Caco-2 (cell line): ENCODE measurements around the gene ATXN10. TPM values are rescaled to one million over a fixed set of nuclear protein-coding genes. Genes with fewer than 3 reads are reported as not detected.

Experiments
- BruUV-seq: library from RNA; stranded (reverse); fragments of 400-500 nt; replicated peaks from 2 replicates; lab custom pipeline; 2021; lab: Mats Ljungman, UMichigan
- CTCF ChIA-PET: fragments of 300-600 bp; sonication (Branson Sonifier 250); formaldehyde crosslinking; loops from one replicate; lab custom pipeline; 2022; ENCODE audit warnings: antibody characterized with exemption; lab: Charles Lee
- POLR2A ChIA-PET: fragments of 300-600 bp; sonication (Branson Sonifier 250); formaldehyde crosslinking; loops from one replicate; lab custom pipeline; 2022; ENCODE audit warnings: antibody characterized with exemption; lab: Charles Lee
- DNase-seq, 2 experiments: peaks; one replicate each; pipeline versions ENCODE4 v3.0.0 to v3.0.0-alpha.2; 2020 to 2022
- H3K27me3 ChIP-seq: replicated peaks from 2 replicates; pipeline ENCODE4 v1.6.0; 2011; ENCODE audit warnings: low read length; ENCODE audit not compliant: control insufficient read depth, insufficient read depth
- H3K36me3 ChIP-seq: 2 replicates; pipeline ENCODE4 v1.5.1; 2011; ENCODE audit warnings: low read length; ENCODE audit not compliant: control insufficient read depth, insufficient read depth
- H3K4me1 ChIP-seq: fragments of 250-450 bp; sonication (Bioruptor Pico); 2 replicates; pipeline ENCODE4 v1.5.1; 2020; ENCODE audit warnings: mild to moderate bottlenecking
- H3K4me3 ChIP-seq: 2 replicates; pipeline ENCODE4 v1.5.1; 2011; ENCODE audit warnings: low read depth, mild to moderate bottlenecking, control low read depth, low read length
- H3K9me3 ChIP-seq: fragments of 250-450 bp; sonication (Bioruptor Pico); 2 replicates; pipeline ENCODE4 v1.5.1; 2020; ENCODE audit warnings: mild to moderate bottlenecking, moderate library complexity
- H3K27ac Mint-ChIP-seq: one replicate; pipeline ENCODE4 v1.8.0; 2022; ENCODE audit warnings: mixed read lengths; ENCODE audit not compliant: unreplicated experiment
- H3K27me3 Mint-ChIP-seq: one replicate; pipeline ENCODE4 v1.8.0; 2022; ENCODE audit warnings: mixed read lengths; ENCODE audit not compliant: insufficient read depth, unreplicated experiment
- H3K36me3 Mint-ChIP-seq: one replicate; pipeline ENCODE4 v1.8.0; 2022; ENCODE audit warnings: mild to moderate bottlenecking, mixed read lengths; ENCODE audit not compliant: insufficient read depth, unreplicated experiment
- H3K4me1 Mint-ChIP-seq: one replicate; pipeline ENCODE4 v1.8.0; 2022; ENCODE audit warnings: low read depth, mixed read lengths; ENCODE audit not compliant: unreplicated experiment
- H3K4me3 Mint-ChIP-seq: one replicate; pipeline ENCODE4 v1.8.0; 2022; ENCODE audit warnings: mild to moderate bottlenecking, moderate library complexity, mixed read lengths; ENCODE audit not compliant: unreplicated experiment
- H3K9me3 Mint-ChIP-seq: one replicate; pipeline ENCODE4 v1.8.0; 2022; ENCODE audit warnings: mixed read lengths; ENCODE audit not compliant: unreplicated experiment
- intact Hi-C: fragments of 100-400 bp; cut with micrococcal nuclease; formaldehyde crosslinking; loops from one replicate; pipeline ENCODE4 v1.10.0; 2022; ENCODE audit not compliant: unreplicated experiment
- total RNA-seq: library from RNA; stranded (reverse); gene quantifications from 2 replicates; pipeline ENCODE4 v1.2.3, GENCODE V29; 2022
- TF ChIP-seq, protein P1 (sequence below), 2 experiments: fragments of 200-600 bp in 1 of 2; IDR thresholded peaks; 1 replicate in 1 of 2; 2 replicates in 1 of 2; pipeline versions ENCODE4 v1.5.1 to v1.8.0; 2011 to 2022; ENCODE audit warnings: antibody characterized with exemption in 1 of 2, control low read depth in 1 of 2, inconsistent platforms in 1 of 2, low read depth in 1 of 2, low read length in 1 of 2, mild to moderate bottlenecking in 1 of 2, moderate library complexity in 1 of 2; ENCODE audit not compliant: insufficient read depth in 1 of 2, severe bottlenecking in 1 of 2, unreplicated experiment in 1 of 2

The ATXN10 gene
- total RNA-seq, 1 experiment from 2014 or later, result 155 TPM

DNA sequence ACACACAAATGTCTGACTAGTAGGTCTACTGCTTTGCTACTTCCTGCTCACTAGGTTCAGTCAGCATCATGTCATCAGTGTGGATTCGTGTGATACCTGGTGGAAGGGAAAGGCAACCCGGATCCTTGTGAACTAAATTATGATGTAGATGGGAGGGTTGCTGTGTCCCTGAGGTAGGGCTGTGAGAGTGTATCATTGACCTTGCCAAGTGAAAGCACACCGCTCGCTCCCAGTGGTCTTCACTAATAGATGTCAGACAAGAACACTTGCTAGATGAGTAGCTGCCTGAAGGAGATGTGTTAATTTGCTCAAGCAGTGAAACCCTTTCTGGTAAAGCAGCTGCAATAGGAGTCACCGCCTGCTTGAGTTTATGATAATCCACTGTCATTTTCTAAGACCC, 185.9 kb downstream of the ATXN10 start:
- no peak for DNase-seq
- intact Hi-C loops, result no loop called here
- Histone ChIP-seq H3K27me3 (no peaks in the 10 kb centered on the region), H3K36me3 (no peaks in the 10 kb centered on the region), H3K4me1 (no peaks in the 10 kb centered on the region), H3K9me3 (peaks cover under 1% of the 10 kb centered on the region; the same call in 1 of the 2 replicates), H3K4me3 (no peak overlapping the region)
- ChIA-PET POLR2A (no interaction called here), CTCF (no interaction called here)
- H3K36me3 Mint-ChIP-seq, result peaks cover 13% of the 10 kb centered on the region
- no TSS peak for BruUV-seq
- TF ChIP-seq, protein P1, sequence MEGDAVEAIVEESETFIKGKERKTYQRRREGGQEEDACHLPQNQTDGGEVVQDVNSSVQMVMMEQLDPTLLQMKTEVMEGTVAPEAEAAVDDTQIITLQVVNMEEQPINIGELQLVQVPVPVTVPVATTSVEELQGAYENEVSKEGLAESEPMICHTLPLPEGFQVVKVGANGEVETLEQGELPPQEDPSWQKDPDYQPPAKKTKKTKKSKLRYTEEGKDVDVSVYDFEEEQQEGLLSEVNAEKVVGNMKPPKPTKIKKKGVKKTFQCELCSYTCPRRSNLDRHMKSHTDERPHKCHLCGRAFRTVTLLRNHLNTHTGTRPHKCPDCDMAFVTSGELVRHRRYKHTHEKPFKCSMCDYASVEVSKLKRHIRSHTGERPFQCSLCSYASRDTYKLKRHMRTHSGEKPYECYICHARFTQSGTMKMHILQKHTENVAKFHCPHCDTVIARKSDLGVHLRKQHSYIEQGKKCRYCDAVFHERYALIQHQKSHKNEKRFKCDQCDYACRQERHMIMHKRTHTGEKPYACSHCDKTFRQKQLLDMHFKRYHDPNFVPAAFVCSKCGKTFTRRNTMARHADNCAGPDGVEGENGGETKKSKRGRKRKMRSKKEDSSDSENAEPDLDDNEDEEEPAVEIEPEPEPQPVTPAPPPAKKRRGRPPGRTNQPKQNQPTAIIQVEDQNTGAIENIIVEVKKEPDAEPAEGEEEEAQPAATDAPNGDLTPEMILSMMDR (IDR thresholded peaks at IDR 0.05; ENCODE audit: insufficient read depth in 1 of 2, low read depth in 1 of 2, low read length in 1 of 2, severe bottlenecking in 1 of 2, unreplicated experiment in 1 of 2), result no peak
- no peak overlapping the region for H3K4me3 Mint-ChIP-seq
- no peak overlapping the region for H3K27ac Mint-ChIP-seq
- H3K4me1 Mint-ChIP-seq, result no peaks in the 10 kb centered on the region
- no peaks in the 10 kb centered on the region for H3K9me3 Mint-ChIP-seq
- H3K27me3 Mint-ChIP-seq, result peaks cover 3% of the 10 kb centered on the region

DNA sequence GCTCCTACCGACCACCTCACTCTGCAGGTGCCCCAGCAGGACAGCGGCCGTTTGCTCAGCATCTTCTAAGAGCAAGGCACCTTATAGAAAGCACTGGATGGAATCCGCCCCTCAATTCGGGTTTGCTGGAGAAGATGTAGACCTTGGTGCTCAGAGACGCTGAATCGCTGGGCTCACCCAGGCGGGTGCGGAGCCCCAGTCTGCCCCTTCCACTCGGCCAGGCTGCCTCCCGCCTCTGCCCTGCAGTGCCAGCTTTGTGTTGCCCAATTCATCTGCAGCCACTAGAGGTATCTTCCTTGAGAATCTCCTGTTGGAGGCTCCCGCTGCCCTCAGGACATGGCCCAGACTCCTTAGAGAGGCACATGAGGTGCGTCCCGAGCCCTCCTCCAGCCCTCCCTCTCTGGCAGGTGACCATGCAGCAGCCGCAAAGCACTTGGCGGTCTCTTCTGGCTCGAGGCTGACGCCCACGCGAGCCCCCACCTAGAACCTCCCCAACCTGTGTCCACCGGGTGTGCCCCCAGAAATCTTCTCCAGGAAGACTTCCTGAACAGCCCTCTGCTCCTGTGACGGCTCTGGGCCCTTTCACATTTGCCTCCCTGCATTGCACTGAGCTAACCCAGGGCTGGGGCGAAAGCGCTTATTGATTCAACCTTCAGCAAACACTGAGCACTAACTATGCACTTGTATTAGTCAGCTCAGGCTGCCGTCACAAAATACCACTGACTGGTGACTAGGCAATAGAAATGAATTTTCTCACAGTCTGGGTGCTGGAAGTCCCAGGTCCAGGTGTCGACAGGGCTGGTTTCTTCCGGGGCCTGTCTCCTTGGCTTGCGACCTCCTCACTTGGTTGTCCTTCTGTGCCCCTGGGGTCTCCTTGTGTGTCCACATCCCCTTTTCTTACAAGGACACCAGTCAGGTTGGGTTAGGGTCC, 187.9 kb downstream of the ATXN10 start:
- Histone ChIP-seq H3K9me3 (no peaks in the 10 kb centered on the region), H3K27me3 (no peaks in the 10 kb centered on the region), H3K4me1 (no peaks in the 10 kb centered on the region), H3K4me3 (no peak overlapping the region), H3K36me3 (no peaks in the 10 kb centered on the region)
- POLR2A ChIA-PET, result no interaction called here
- Mint-ChIP-seq H3K27me3 (peaks cover 6% of the 10 kb centered on the region), H3K9me3 (no peaks in the 10 kb centered on the region), H3K27ac (no peak overlapping the region), H3K36me3 (peaks cover 6% of the 10 kb centered on the region), H3K4me3 (no peak overlapping the region), H3K4me1 (no peaks in the 10 kb centered on the region)
- TF ChIP-seq, protein P1 (IDR thresholded peaks at IDR 0.05; ENCODE audit: insufficient read depth in 1 of 2, low read depth in 1 of 2, low read length in 1 of 2, severe bottlenecking in 1 of 2, unreplicated experiment in 1 of 2), result no peak
- CTCF ChIA-PET, result no interaction called here
- DNase-seq, result no peak
- no TSS peak for BruUV-seq
- intact Hi-C loops, result loop anchor here (5.0 to 10.0 kb wide), 2 partner anchors 215 to 282 kb away; no protein-coding TSS in a partner anchor

DNA sequence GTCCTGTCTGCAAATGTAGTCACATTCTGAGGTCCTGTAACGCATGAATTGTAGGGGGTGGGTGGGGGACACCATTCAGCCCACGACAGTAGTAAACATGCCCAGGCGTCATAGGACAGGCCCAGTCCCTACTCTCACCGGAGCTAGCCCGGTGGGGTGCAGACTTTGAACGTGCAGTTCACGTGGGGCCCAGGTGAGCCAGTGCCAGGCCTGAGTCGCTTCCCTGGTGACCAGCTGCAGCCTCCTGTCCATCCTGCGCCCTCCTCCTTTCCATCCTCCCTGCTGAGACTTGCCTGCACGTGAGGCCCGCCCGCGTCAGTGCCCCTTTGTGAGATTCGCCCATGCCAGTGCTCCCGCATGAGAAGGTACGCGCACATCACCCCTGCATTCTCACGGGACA, 188.6 kb downstream of the ATXN10 start:
- Histone ChIP-seq H3K9me3 (no peaks in the 10 kb centered on the region), H3K4me3 (no peak overlapping the region), H3K36me3 (no peaks in the 10 kb centered on the region), H3K4me1 (no peaks in the 10 kb centered on the region), H3K27me3 (no peaks in the 10 kb centered on the region)
- Mint-ChIP-seq H3K27me3 (peaks cover 6% of the 10 kb centered on the region), H3K9me3 (no peaks in the 10 kb centered on the region), H3K4me3 (no peak overlapping the region), H3K27ac (no peak overlapping the region), H3K4me1 (no peaks in the 10 kb centered on the region), H3K36me3 (peaks cover 6% of the 10 kb centered on the region)
- ChIA-PET POLR2A (no interaction called here), CTCF (no interaction called here)
- no peak for DNase-seq
- intact Hi-C loops, result loop anchor here (5.0 to 10.0 kb wide), 2 partner anchors 215 to 283 kb away; no protein-coding TSS in a partner anchor
- no TSS peak for BruUV-seq
- TF ChIP-seq, protein P1 (IDR thresholded peaks at IDR 0.05; ENCODE audit: insufficient read depth in 1 of 2, low read depth in 1 of 2, low read length in 1 of 2, severe bottlenecking in 1 of 2, unreplicated experiment in 1 of 2), result no peak
